ENCODE results near the gene ATN1.
"Not testable (repeated sequence)": the region's sequence is repeated elsewhere in the genome, so short reads cannot be mapped to it uniquely, and the experiment has no call there.

Gene ATN1

GRCh38 chr12:6905414-6906040 is 22.2 kb upstream of the ATN1 start:
- no peak for DNase-seq

DNA sequence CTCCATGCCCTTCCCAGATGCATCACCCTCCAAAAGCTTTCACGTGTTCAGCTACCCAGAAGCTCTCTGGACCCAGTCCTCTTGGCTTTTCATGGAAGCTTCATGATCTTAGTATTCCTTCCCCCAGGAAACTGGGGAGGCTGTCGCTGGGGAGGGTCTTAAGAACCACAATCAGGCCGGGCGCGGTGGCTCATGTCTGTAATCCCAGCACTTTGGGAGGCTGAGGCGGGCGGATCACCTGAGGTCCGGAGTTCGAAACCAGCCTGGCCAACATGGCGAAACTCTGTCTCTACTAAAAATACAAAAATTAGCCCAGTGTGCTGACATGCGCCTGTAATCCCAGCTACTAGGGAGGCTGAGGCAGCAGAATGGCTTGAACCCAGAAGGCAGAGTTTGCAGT is 19.6 kb upstream of the ATN1 start:
- DNase-seq: not testable (repeated sequence)

GRCh38 chr12:6909421-6910145 is 18.2 kb upstream of the ATN1 start:
- no peak for DNase-seq

GRCh38 chr12:6912164-6912935 is 15.4 kb upstream of the ATN1 start:
- DNase-seq: no peak

DNA sequence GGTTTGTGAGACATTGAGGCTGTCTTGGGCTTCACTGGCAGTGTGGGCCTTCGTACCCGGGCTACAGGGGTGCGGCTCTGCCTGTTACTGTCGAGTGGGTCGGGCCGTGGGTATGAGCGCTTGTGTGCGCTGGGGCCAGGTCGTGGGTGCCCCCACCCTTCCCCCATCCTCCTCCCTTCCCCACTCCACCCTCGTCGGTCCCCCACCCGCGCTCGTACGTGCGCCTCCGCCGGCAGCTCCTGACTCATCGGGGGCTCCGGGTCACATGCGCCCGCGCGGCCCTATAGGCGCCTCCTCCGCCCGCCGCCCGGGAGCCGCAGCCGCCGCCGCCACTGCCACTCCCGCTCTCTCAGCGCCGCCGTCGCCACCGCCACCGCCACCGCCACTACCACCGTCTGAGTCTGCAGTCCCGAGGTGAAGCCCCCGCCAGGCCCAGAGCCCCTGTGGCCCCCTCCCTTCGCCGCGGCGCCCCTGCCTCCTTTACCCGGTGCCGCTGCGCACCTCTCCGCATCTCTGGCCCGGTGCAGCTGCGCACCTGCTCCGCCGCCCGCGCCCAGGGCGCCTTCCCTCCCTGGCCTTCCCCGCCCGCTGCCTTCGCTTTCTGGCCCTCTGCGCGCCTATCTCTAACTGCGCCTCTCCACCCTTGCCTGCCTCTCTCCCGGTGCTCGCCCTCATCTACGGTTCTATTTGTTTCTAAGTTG is 13.4 kb upstream of the ATN1 start, which contains the start of gene ENO2:
Gene ENO2 (plus strand): TSS at position 335 of the 701 bp plus-strand sequence. CDS start 1,253 bp downstream, outside the sequence.
- peak; percentile 47 for DNase-seq

GRCh38 chr12:6914947-6915788 is 12.6 kb upstream of the ATN1 start:
- DNase-seq: no peak

GRCh38 chr12:6915789-6916285 is 11.9 kb upstream of the ATN1 start:
- DNase-seq: no peak

DNA sequence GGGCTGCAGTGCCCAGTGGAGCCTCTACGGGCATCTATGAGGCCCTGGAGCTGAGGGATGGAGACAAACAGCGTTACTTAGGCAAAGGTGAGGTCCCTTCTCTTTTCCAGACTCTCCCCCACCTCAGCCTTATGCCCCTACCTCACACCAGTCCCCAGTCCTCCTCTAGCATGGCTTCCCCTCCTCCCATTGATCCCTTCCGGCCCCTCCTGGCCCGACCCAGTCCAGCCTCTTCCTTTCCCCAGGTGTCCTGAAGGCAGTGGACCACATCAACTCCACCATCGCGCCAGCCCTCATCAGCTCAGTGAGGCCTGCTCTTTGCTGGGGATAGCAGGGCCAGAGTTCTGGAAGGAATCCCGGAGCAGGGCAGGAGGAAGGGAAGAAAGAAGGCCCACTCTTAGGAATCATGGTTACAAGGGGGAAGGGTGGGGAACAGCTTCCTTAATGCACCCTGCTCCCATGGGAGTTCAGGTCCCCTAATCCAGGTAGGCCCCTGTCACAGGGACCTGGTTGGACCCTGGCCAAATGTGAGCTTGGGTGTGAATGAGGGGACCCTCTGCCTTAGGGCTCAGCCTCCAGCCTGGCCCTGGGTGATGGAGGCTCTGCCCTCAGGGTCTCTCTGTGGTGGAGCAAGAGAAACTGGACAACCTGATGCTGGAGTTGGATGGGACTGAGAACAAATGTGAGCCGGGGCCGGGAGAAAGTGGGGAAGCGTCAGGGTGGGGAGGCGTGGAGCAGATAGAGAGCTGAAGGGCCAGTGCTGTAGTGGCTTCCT is 11.1 kb upstream of the ATN1 start:
- no peak for DNase-seq

GRCh38 chr12:6917491-6918231 is 10.1 kb upstream of the ATN1 start:
- DNase-seq: no peak

- no peak for DNase-seq
Observed at GRCh38 chr12:6919588-6919987, 8.2 kb upstream of the ATN1 start.

DNA sequence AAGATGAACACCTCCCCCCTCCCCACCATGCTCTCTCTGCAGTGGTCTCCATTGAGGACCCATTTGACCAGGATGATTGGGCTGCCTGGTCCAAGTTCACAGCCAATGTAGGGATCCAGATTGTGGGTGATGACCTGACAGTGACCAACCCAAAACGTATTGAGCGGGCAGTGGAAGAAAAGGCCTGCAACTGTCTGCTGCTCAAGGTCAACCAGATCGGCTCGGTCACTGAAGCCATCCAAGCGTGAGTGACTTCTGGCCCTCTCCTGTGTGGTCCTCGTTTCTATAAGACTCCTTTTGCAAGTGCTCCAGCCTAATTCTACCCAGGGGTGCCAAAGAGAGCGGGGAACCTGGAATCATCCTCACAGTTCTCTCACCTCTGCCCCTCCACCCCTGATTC is 6.2 kb upstream of the ATN1 start:
- DNase-seq: no peak

- no peak for DNase-seq
Observed at GRCh38 chr12:6921996-6922946, 5.5 kb upstream of the ATN1 start.

GRCh38 chr12:6923003-6923732 is 4.6 kb upstream of the ATN1 start:
- DNase-seq: no peak

GRCh38 chr12:6923851-6924250 is 3.9 kb upstream of the ATN1 start:
- DNase-seq: no peak

DNA sequence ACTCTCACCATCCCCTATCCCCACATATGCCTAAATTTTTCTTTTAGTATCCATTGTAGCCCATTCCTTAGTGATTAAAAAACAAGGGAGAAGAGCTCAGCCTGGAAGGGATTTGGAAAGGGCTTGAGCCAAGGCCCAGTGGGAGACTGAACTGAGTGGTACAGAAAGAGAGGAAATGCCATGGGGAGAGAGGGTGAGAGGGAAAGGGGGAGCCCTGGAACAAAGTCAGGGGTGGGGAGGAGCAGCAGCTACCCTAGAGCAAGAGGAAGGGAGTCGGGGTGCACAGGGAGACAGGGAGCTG is 2.6 kb upstream of the ATN1 start:
- DNase-seq: no peak

GRCh38 chr12:6925540-6926279 is 2.0 kb upstream of the ATN1 start:
- peak; percentile 47 for DNase-seq

DNA sequence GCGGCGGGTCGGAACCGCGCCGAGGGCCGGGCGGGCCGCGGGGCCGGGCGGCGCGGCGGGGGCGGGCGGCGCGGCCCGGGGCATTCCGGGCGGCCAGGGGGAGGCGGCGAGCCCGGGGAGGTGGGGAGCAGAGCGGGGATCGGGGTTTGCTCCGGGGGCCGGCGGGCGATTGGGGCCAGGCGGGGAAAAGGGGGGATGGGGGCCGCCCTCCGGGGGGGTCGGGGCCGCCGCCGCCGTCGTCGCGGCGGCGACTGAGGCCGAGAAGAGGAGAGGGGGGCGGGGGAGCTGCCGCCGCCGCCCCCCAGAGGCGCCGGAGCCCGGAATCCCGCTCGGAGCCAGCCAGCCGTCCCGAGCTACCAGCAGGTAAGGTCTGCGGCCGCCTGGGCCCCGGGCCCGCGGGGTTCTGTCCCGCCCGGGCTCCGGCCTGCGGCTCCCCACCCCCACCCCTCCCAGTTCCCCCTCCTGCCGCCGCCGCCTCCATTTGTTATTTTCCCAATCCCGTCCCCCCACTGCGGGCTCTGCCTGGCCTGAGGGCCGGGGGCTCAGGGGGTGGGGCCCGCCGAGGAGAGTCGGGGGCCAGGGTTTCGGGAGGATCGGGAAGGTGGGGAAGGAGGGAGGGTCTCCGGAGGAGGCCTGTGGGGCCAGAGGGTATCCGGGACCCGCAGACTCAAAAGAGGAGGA is 403 bp downstream of the ATN1 start:
- no peak for DNase-seq
